Endothelial cell of umbilical vein (primary cell): ENCODE data around the gene FAM163A. TPM values are rescaled to one million over a fixed set of nuclear protein-coding genes. Genes with fewer than 3 reads are reported as not detected.

Source experiments
- BruUV-seq: library from RNA; stranded (reverse); fragments of 400-500 nt; replicated peaks from 2 replicates; lab custom pipeline; 2021; lab: Mats Ljungman, UMichigan
- CTCF ChIA-PET: fragments of 300-600, 350-600 bp; sonication (Branson Sonifier 250); formaldehyde crosslinking; loops from one replicate; lab custom pipeline; 2021; ENCODE audit warnings: antibody characterized with exemption, inconsistent platforms; lab: Charles Lee
- POLR2A ChIA-PET: fragments of 300-600, 350-600 bp; sonication (Branson Sonifier 250); formaldehyde crosslinking; loops from one replicate; lab custom pipeline; 2021; ENCODE audit warnings: antibody characterized with exemption, inconsistent platforms; lab: Charles Lee
- DNase-seq: peaks from one replicate; pipeline ENCODE4 v3.0.0-alpha.2; 2011; ENCODE audit warnings: low read depth, low spot score
- FAIRE-seq: peaks from 2 replicates; lab custom pipeline; 2011; peaks lifted over from hg19 to GRCh38; lab: Jason Lieb, UNC
- H2AFZ ChIP-seq: 2 replicates; pipeline ENCODE4 v1.6.0; 2012; ENCODE audit warnings: low read depth, low read length, control low read depth, inconsistent platforms
- H3K27ac ChIP-seq: 2 replicates; pipeline ENCODE4 v1.5.1; 2011; ENCODE audit warnings: low read depth, mild to moderate bottlenecking, control low read depth, low read length, moderate library complexity; ENCODE audit not compliant: insufficient read depth
- H3K27me3 ChIP-seq, 2 experiments: 2 replicates each; pipeline versions ENCODE4 v1.6.0 to v1.6.1; 2011; ENCODE audit warnings: low read length in 2 of 2, mixed read lengths in 1 of 2; ENCODE audit not compliant: control insufficient read depth in 2 of 2, insufficient read depth in 2 of 2
- H3K36me3 ChIP-seq, 2 experiments: 2 replicates in 1 of 2; 3 replicates in 1 of 2; pipeline ENCODE4 v1.5.1; 2011; ENCODE audit warnings: low read length in 2 of 2, mild to moderate bottlenecking in 1 of 2, moderate library complexity in 1 of 2; ENCODE audit not compliant: control insufficient read depth in 2 of 2, insufficient read depth in 2 of 2; ENCODE audit errors: extremely low read depth in 1 of 2
- H3K4me1 ChIP-seq: 3 replicates; pipeline ENCODE4 v1.5.1; 2011; ENCODE audit warnings: mild to moderate bottlenecking, low read length; ENCODE audit not compliant: control insufficient read depth, insufficient read depth; ENCODE audit errors: extremely low read depth
- H3K4me2 ChIP-seq: 2 replicates; pipeline ENCODE4 v1.6.1; 2011; ENCODE audit warnings: low read length, control low read depth, mixed read lengths; ENCODE audit not compliant: insufficient read depth
- H3K4me3 ChIP-seq, 3 experiments: fragments of 200-600 bp in 1 of 3; sonication (generic), shearing (Covaris generic) in 1 of 3; replicated peaks in 1 of 3; 2 replicates each; pipeline ENCODE4 v1.5.1; 2011 to 2016; ENCODE audit warnings: control low read depth in 3 of 3, low read length in 3 of 3, mild to moderate bottlenecking in 2 of 3, inconsistent platforms in 1 of 3, low read depth in 1 of 3, moderate library complexity in 1 of 3; ENCODE audit not compliant: insufficient read depth in 1 of 3
- H3K79me2 ChIP-seq: 2 replicates; pipeline ENCODE4 v1.6.0; 2012; ENCODE audit warnings: low read length, inconsistent platforms; ENCODE audit not compliant: control insufficient read depth, insufficient read depth
- H3K9ac ChIP-seq: replicated peaks from 2 replicates; pipeline ENCODE3; 2011; ENCODE audit warnings: low read length, control low read depth; ENCODE audit not compliant: insufficient read depth; ENCODE audit errors: extremely low read depth
- H3K9me1 ChIP-seq: replicated peaks from 3 replicates; pipeline ENCODE4 v1.6.0; 2011; ENCODE audit warnings: mild to moderate bottlenecking, low read length; ENCODE audit not compliant: control insufficient read depth, insufficient read depth; ENCODE audit errors: extremely low read depth
- H3K9me3 ChIP-seq: replicated peaks from 2 replicates; pipeline ENCODE4 v1.5.1; 2012; ENCODE audit warnings: low read length, inconsistent platforms; ENCODE audit not compliant: control insufficient read depth, insufficient read depth
- H4K20me1 ChIP-seq: replicated peaks from 2 replicates; pipeline ENCODE3; 2011; ENCODE audit warnings: mild to moderate bottlenecking, low read length; ENCODE audit not compliant: control insufficient read depth, insufficient read depth; ENCODE audit errors: extremely low read depth
- CTCF ChIP-seq, 2 donors: IDR thresholded peaks; 1 replicate in 1 of 2; 2 replicates in 1 of 2; pipeline ENCODE4 v1.5.1; 2011; ENCODE audit warnings: low read length in 2 of 2, mild to moderate bottlenecking in 2 of 2, moderate library complexity in 2 of 2, control low read depth in 1 of 2, inconsistent platforms in 1 of 2, low read depth in 1 of 2; ENCODE audit not compliant: insufficient read depth in 1 of 2; ENCODE audit errors: extremely low read depth in 1 of 2
- EZH2 ChIP-seq: IDR thresholded peaks from 2 replicates; pipeline ENCODE4 v1.6.1; 2012; ENCODE audit warnings: borderline replicate concordance, low read depth, mild to moderate bottlenecking, moderate library complexity, low read length, inconsistent platforms; ENCODE audit not compliant: severe bottlenecking
- FOS ChIP-seq: IDR thresholded peaks from 2 replicates; pipeline ENCODE4 v1.6.1; 2011; ENCODE audit warnings: mild to moderate bottlenecking, low read length, moderate library complexity, borderline replicate concordance; ENCODE audit not compliant: insufficient read depth
- GATA2 ChIP-seq: IDR thresholded peaks from 2 replicates; pipeline ENCODE4 v1.7.0; 2011; ENCODE audit warnings: low read depth, mild to moderate bottlenecking, moderate library complexity, mixed read lengths, low read length; ENCODE audit not compliant: insufficient read length, insufficient read depth
- JUN ChIP-seq: IDR thresholded peaks from 2 replicates; pipeline ENCODE4 v1.6.1; 2011; ENCODE audit warnings: borderline replicate concordance, low read depth; ENCODE audit not compliant: insufficient read length, insufficient read depth
- MYC ChIP-seq: IDR thresholded peaks from one replicate; pipeline ENCODE4 v1.6.1; 2011; ENCODE audit warnings: mild to moderate bottlenecking, low read depth, low read length
- POLR2A ChIP-seq: IDR thresholded peaks from 2 replicates; pipeline ENCODE4 v1.6.1; 2012; ENCODE audit warnings: low read depth, mild to moderate bottlenecking, control low read depth, low read length
- POLR2AphosphoS5 ChIP-seq: IDR thresholded peaks from 2 replicates; pipeline ENCODE4 v1.6.1; 2012; ENCODE audit warnings: low read depth, mild to moderate bottlenecking, control low read depth, low read length, moderate library complexity; ENCODE audit not compliant: insufficient read depth
- dilution Hi-C: fragments of 300-500 bp; cut with MboI; formaldehyde crosslinking; loops from one replicate; pipeline ENCODE4 v1.15.0; 2019; ENCODE audit warnings: low sequenced_read_pairs; ENCODE audit not compliant: extremely low pct_ligation_motif_present
- intact Hi-C: fragments of 100-400 bp; cut with micrococcal nuclease; formaldehyde crosslinking; loops from one replicate; pipeline ENCODE4 v1.10.0; 2022
- polyA plus RNA-seq, 4 experiments: library from polyadenylated mRNA; depleted of rRNA in 3 of 4; stranded (reverse) in 3 of 4; unstranded in 1 of 4; fragments of >200 nt; gene quantifications; 2 replicates each; pipeline versions ENCODE4 v1.2.1 to v1.2.3, GENCODE V29; 2011 to 2012; ENCODE audit warnings: missing spikeins in 1 of 4
- total RNA-seq: library from RNA; stranded (reverse); gene quantifications from 2 replicates; pipeline ENCODE4 v1.2.3, GENCODE V29; 2021
- TF ChIP-seq, protein P1 (sequence below): IDR thresholded peaks from 2 replicates; pipeline ENCODE4 v1.6.1; 2011; ENCODE audit not compliant: insufficient read depth, insufficient read length

FAM163A gene
- total and polyA plus RNA-seq, 2 donors (not counting 3 experiments of a cell fraction or from before 2014, with no cell fraction given), result not detected

GRCh38 chr1:179729881-179730280, 13.2 kb upstream of the FAM163A start:
- H3K9ac ChIP-seq, result no peak overlapping the region
- H3K9me3 ChIP-seq, result no peaks in the 10 kb centered on the region
- ChIA-PET CTCF (interaction anchor here (0.9 to 1.6 kb wide), 4 partner anchors 9 to 85 kb away, joined by 3 to 9 read pairs (median 4); no protein-coding TSS in a partner anchor), POLR2A (no interaction called here)
- FAIRE-seq (no peak), DNase-seq (no peak)
- H3K79me2 ChIP-seq, result no peaks in the 10 kb centered on the region
- no peaks in the 10 kb centered on the region for H3K9me1 ChIP-seq
- H3K27ac ChIP-seq, result no peak overlapping the region
- H3K4me3 ChIP-seq, result no peak overlapping the region
- no peak overlapping the region for H2AFZ ChIP-seq
- intact Hi-C loops (no loop called here), dilution Hi-C loops (no loop called here)
- TF ChIP-seq CTCF (IDR thresholded peaks at IDR 0.05; ENCODE audit: extremely low read depth in 1 of 2, insufficient read depth in 1 of 2, low read depth in 1 of 2, low read length in 2 of 2) (no peak), POLR2A (no peak), JUN (no peak), POLR2AphosphoS5 (no peak)
- H3K4me1 ChIP-seq, result no peaks in the 10 kb centered on the region
- H3K36me3 ChIP-seq, result no peaks in the 10 kb centered on the region
- peaks cover 23 to 29% of the 10 kb centered on the region in 2 experiments for H3K27me3 ChIP-seq
- H4K20me1 ChIP-seq, result no peaks in the 10 kb centered on the region
- no TSS peak for BruUV-seq
- H3K4me2 ChIP-seq, result no peak overlapping the region

DNA sequence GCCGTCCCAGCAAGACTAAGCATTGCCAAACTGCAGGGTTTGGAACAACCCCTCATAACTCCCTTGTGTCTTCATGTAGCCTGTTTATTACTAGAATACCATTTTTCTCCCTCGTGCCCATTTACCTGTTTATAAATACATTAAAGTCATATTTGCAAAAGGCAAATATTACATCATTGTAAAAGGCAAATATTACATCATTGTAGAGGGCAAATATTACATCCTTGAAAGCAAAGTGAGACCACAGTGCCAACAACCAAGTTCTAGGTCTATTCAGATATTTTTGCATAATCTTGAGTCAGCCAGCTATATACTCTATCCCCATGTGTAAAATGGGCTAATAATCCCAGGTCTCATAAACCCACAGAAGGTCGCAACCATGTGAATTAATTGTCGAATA, 11.4 kb upstream of the FAM163A start:
- Histone ChIP-seq H3K9me3 (no peaks in the 10 kb centered on the region), H3K4me3 (no peak overlapping the region), H4K20me1 (no peaks in the 10 kb centered on the region), H3K9ac (no peak overlapping the region), H2AFZ (no peak overlapping the region), H3K79me2 (no peaks in the 10 kb centered on the region), H3K9me1 (no peaks in the 10 kb centered on the region), H3K27ac (no peak overlapping the region), H3K4me2 (no peak overlapping the region), H3K27me3 (peaks cover 21 to 24% of the 10 kb centered on the region in 2 experiments), H3K36me3 (no peaks in the 10 kb centered on the region), H3K4me1 (no peaks in the 10 kb centered on the region)
- no peak for TF ChIP-seq GATA2
- no peak for TF ChIP-seq CTCF (IDR thresholded peaks at IDR 0.05; ENCODE audit: extremely low read depth in 1 of 2, insufficient read depth in 1 of 2, low read depth in 1 of 2, low read length in 2 of 2)
- no peak for TF ChIP-seq POLR2A
- TF ChIP-seq FOS, result no peak
- no peak for TF ChIP-seq MYC
- no peak for TF ChIP-seq JUN
- TF ChIP-seq, protein P1, sequence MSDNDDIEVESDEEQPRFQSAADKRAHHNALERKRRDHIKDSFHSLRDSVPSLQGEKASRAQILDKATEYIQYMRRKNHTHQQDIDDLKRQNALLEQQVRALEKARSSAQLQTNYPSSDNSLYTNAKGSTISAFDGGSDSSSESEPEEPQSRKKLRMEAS, result no peak
- no peak for TF ChIP-seq EZH2
- TF ChIP-seq POLR2AphosphoS5, result no peak
- dilution Hi-C loops, result no loop called here
- FAIRE-seq (no peak), DNase-seq (no peak)
- intact Hi-C loops, result no loop called here
- ChIA-PET POLR2A (no interaction called here), CTCF (interaction anchor here (1.0 to 1.6 kb wide), 2 partner anchors 25 to 78 kb away, joined by 4 to 9 read pairs; no protein-coding TSS in a partner anchor)
- BruUV-seq, result no TSS peak
